Measurements from ENCODE around the gene ASRGL1. TPM values are rescaled to one million over a fixed set of nuclear protein-coding genes. Genes with fewer than 3 reads are reported as not detected.

ASRGL1 gene
- total RNA-seq, 2 experiments from 2014 or later, result 7.7 to 8.2 TPM

- H3K36me3 Mint-ChIP-seq, result no peaks in the 10 kb centered on the region
- no peaks in the 10 kb centered on the region for H3K27me3 Mint-ChIP-seq
- peaks cover 20% of the 10 kb centered on the region for H3K4me1 Mint-ChIP-seq (ENCODE audit: low read depth)
- ChIA-PET POLR2A (no interaction called here), CTCF (interaction anchor here (1.6 to 5.7 kb wide), 3 partner anchors 10 to 19 kb away, joined by 6 to 49 read pairs (median 12); no protein-coding TSS in a partner anchor)
- H3K27ac Mint-ChIP-seq, result no peak overlapping the region
- H3K4me3 Mint-ChIP-seq, result no peak overlapping the region
- intact Hi-C loops (cut with micrococcal nuclease), result no loop called here
- no peaks in the 10 kb centered on the region for H3K9me3 Mint-ChIP-seq
- DNase-seq, result no peak
These were observed 67.7 kb downstream of the ASRGL1 start for GRCh38 chr11:62404901-62405300.

DNA sequence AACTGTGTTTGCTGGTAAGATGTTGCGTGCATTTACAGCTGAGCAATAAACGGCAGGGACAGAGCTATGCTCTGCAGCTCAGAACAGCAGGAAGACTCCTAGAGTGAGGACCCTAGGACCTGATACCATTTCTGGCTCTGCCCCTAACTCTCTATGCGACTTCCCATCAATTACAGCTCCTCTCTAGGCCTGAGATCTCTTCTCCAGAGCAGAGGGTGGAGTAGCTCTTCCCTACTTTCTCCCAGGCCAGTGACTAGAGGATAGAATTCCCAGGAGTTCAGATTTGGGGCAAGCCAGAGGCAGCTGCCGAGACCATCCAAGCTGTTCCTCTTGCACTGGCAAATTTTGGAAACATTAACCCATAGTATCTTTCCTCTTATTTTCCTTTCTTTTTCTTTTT lies 68.8 kb downstream of the ASRGL1 start:
- Mint-ChIP-seq H3K4me1 (ENCODE audit: low read depth) (peaks cover 19% of the 10 kb centered on the region), H3K36me3 (no peaks in the 10 kb centered on the region), H3K27me3 (no peaks in the 10 kb centered on the region), H3K4me3 (no peak overlapping the region), H3K9me3 (no peaks in the 10 kb centered on the region), H3K27ac (no peak overlapping the region)
- DNase-seq, result no peak
- ChIA-PET POLR2A (no interaction called here), CTCF (interaction anchor here (1.6 kb wide), 1 partner anchor 11 kb away, joined by 6 read pairs; no protein-coding TSS in a partner anchor)
- intact Hi-C loops (cut with micrococcal nuclease), result no loop called here

DNA sequence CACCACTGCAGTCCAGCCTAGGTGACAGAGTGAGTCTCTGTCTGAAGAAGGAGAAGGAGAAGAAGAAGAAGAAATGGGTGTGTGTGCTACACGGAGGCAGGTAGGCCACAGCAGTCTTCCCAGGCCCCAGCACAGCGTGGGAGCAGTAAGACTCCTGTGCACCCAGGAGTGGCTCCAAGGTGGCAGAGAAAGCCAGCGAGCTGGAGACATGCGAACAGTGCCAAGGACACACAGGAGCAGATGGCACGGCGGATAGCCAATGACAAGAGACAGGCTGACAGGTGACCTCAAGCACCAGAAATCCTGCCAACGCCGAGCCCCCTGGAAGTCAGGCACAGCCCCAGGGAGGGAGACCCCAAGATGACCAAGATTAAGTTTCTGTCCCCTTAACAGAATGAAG lies 72.6 kb downstream of the ASRGL1 start:
- ChIA-PET POLR2A (no interaction called here), CTCF (interaction anchor here (0.6 to 2.2 kb wide), 5 partner anchors 15 to 345 kb away, joined by 3 to 6 read pairs (median 5); no protein-coding TSS in a partner anchor)
- Mint-ChIP-seq H3K9me3 (no peaks in the 10 kb centered on the region), H3K4me1 (ENCODE audit: low read depth) (no peaks in the 10 kb centered on the region), H3K4me3 (no peak overlapping the region), H3K27ac (no peak overlapping the region), H3K36me3 (no peaks in the 10 kb centered on the region), H3K27me3 (no peaks in the 10 kb centered on the region)
- intact Hi-C loops (cut with micrococcal nuclease), result no loop called here
- DNase-seq, result no peak

GRCh38 chr11:62410972-62411371 lies 73.7 kb downstream of the ASRGL1 start:
- H3K36me3 Mint-ChIP-seq, result no peaks in the 10 kb centered on the region
- no peak overlapping the region for H3K27ac Mint-ChIP-seq
- no peaks in the 10 kb centered on the region for H3K27me3 Mint-ChIP-seq
- CTCF ChIA-PET, result interaction anchor here (1.0 to 2.0 kb wide), 4 partner anchors 12 to 70 kb away, joined by 3 to 7 read pairs (median 4); no protein-coding TSS in a partner anchor
- no peaks in the 10 kb centered on the region for H3K9me3 Mint-ChIP-seq
- POLR2A ChIA-PET, result no interaction called here
- H3K4me3 Mint-ChIP-seq, result no peak overlapping the region
- H3K4me1 Mint-ChIP-seq (ENCODE audit: low read depth), result no peaks in the 10 kb centered on the region
- intact Hi-C loops (cut with micrococcal nuclease), result no loop called here
- no peak for DNase-seq

- Mint-ChIP-seq H3K9me3 (no peaks in the 10 kb centered on the region), H3K27me3 (no peaks in the 10 kb centered on the region), H3K4me3 (no peak overlapping the region), H3K27ac (no peak overlapping the region), H3K36me3 (no peaks in the 10 kb centered on the region), H3K4me1 (ENCODE audit: low read depth) (no peaks in the 10 kb centered on the region)
- intact Hi-C loops (cut with micrococcal nuclease), result no loop called here
- ChIA-PET CTCF (interaction anchor here (0.7 to 2.0 kb wide), 5 partner anchors 12 to 71 kb away, joined by 3 to 7 read pairs (median 3); no protein-coding TSS in a partner anchor), POLR2A (no interaction called here)
- no peak for DNase-seq
These were observed 74.3 kb downstream of the ASRGL1 start for GRCh38 chr11:62411524-62411923.

GRCh38 chr11:62413060-62413696 lies 75.9 kb downstream of the ASRGL1 start:
- Mint-ChIP-seq H3K27me3 (no peaks in the 10 kb centered on the region), H3K27ac (no peak overlapping the region), H3K4me1 (ENCODE audit: low read depth) (no peaks in the 10 kb centered on the region), H3K4me3 (no peak overlapping the region), H3K36me3 (no peaks in the 10 kb centered on the region), H3K9me3 (no peaks in the 10 kb centered on the region)
- ChIA-PET CTCF (interaction anchor here (0.9 kb wide), 1 partner anchor 84 kb away, joined by 3 read pairs; no protein-coding TSS in a partner anchor), POLR2A (interaction anchor here (0.6 kb wide), 1 partner anchor 49 kb away, joined by 3 read pairs; no protein-coding TSS in a partner anchor)
- intact Hi-C loops (cut with micrococcal nuclease), result no loop called here
- no peak for DNase-seq

DNA sequence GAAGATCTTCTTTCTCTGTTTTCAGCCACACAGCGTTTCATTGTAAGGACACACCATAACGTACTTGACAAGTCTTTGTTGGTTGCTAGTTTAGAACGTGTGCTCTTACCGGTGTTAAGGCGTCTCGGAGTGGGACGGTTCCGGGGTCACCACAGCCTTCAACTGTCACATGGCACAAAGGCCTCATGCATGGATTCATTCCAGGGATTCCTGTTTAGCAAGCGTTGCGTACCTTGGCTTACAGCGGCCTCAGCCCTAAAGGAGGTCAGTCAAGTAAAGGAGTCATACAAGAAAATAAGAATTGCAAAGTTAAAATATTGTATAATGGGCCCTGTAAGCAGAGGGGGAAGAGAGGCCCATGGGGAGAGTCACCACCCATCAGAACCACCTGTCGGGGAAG lies 79.3 kb downstream of the ASRGL1 start:
- no peak overlapping the region for H3K27ac Mint-ChIP-seq
- intact Hi-C loops (cut with micrococcal nuclease), result no loop called here
- H3K4me1 Mint-ChIP-seq (ENCODE audit: low read depth), result no peaks in the 10 kb centered on the region
- H3K27me3 Mint-ChIP-seq, result no peaks in the 10 kb centered on the region
- no peak for DNase-seq
- ChIA-PET POLR2A (interaction anchor here (0.6 kb wide), 1 partner anchor 91 kb away, joined by 3 read pairs; no protein-coding TSS in a partner anchor), CTCF (interaction anchor here (1.0 kb wide), 1 partner anchor 24 kb away, joined by 3 read pairs; no protein-coding TSS in a partner anchor)
- no peak overlapping the region for H3K4me3 Mint-ChIP-seq
- no peaks in the 10 kb centered on the region for H3K9me3 Mint-ChIP-seq
- no peaks in the 10 kb centered on the region for H3K36me3 Mint-ChIP-seq

GRCh38 chr11:62418136-62418535 lies 80.9 kb downstream of the ASRGL1 start:
- H3K27me3 Mint-ChIP-seq, result no peaks in the 10 kb centered on the region
- no peak overlapping the region for H3K4me3 Mint-ChIP-seq
- intact Hi-C loops (cut with micrococcal nuclease), result no loop called here
- H3K9me3 Mint-ChIP-seq, result no peaks in the 10 kb centered on the region
- no peak for DNase-seq
- no peaks in the 10 kb centered on the region for H3K4me1 Mint-ChIP-seq (ENCODE audit: low read depth)
- H3K36me3 Mint-ChIP-seq, result no peaks in the 10 kb centered on the region
- H3K27ac Mint-ChIP-seq, result no peak overlapping the region
- ChIA-PET POLR2A (no interaction called here), CTCF (interaction anchor here (1.5 kb wide), 1 partner anchor 125 kb away, joined by 5 read pairs; no protein-coding TSS in a partner anchor)

- Mint-ChIP-seq H3K36me3 (no peaks in the 10 kb centered on the region), H3K27me3 (no peaks in the 10 kb centered on the region), H3K9me3 (no peaks in the 10 kb centered on the region), H3K27ac (no peak within 1 kb of the TSS), H3K4me1 (ENCODE audit: low read depth) (no peaks in the 10 kb centered on the region), H3K4me3 (no peak within 1 kb of the TSS)
- CTCF ChIA-PET, result interaction anchor here (1.5 kb wide), 1 partner anchor 124 kb away, joined by 5 read pairs; no protein-coding TSS in a partner anchor
- no peak for DNase-seq
- intact Hi-C loops (cut with micrococcal nuclease), result no loop called here
- POLR2A ChIA-PET, result no interaction called here
These were observed 81.5 kb downstream of the ASRGL1 start, which contains the start of gene SCGB1A1 for GRCh38 chr11:62418733-62419132. TSS of gene SCGB1A1 (plus strand) at chr11:62419033. CDS start at chr11:62419096, 63 bp downstream.

DNA sequence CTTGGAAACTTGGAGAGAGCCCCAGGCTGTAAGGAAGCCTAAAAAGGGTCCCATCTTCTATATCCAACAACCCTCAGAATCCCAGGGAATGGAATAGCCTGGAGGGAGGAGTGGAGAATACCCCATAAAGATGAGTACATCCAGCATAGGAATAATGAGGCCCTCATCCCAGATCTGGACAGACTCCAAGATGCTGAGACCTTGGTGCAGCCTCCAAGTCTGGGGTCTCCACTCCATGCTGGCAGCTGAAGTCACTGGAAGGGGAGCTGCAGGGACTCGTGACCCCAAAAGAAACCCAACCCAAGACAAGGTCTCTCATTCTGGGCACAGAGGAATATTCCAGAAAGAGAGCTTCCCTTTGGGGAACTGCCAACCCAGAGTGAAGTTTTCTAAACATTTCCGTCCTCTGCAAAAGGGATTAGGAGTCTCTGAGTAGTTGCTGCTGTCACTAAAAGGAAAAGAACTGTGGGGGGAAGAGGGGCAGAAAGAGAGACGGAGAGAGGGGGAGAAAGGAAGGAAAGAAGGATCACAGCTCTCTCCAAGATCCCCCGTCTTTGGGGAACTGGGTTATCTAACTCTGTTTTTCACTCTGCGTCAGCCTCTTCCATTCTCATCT lies 82.2 kb downstream of the ASRGL1 start:
- Mint-ChIP-seq H3K27ac (no peak overlapping the region), H3K9me3 (no peaks in the 10 kb centered on the region), H3K4me3 (no peak overlapping the region), H3K4me1 (ENCODE audit: low read depth) (peaks cover under 1% of the 10 kb centered on the region), H3K27me3 (no peaks in the 10 kb centered on the region), H3K36me3 (no peaks in the 10 kb centered on the region)
- ChIA-PET CTCF (interaction anchor here (1.5 to 6.5 kb wide), 2 partner anchors 24 to 124 kb away, joined by 5 to 49 read pairs; no protein-coding TSS in a partner anchor), POLR2A (no interaction called here)
- intact Hi-C loops (cut with micrococcal nuclease), result no loop called here
- DNase-seq, result no peak

DNA sequence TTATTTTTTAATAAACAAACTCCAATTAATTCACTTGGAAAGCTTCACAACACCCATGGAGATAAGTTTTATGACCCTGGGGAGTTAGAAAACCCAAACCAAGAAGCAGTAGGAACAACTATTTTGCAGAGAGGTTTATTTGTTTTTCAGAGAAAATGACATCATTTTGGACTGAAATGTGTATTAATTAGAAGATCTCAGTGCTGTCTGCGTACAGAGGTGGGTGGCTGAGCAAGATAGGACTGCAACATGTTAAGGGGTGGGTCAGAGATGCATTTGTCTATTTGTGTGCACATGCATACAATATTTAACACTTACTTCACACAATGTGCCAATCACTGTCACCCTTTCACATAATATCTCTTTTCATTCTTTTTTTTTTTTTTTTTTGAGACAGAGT lies 82.7 kb downstream of the ASRGL1 start:
- DNase-seq, result no peak
- no peak overlapping the region for H3K27ac Mint-ChIP-seq
- CTCF ChIA-PET, result interaction anchor here (6.5 kb wide), 1 partner anchor 25 kb away, joined by 49 read pairs; no protein-coding TSS in a partner anchor
- POLR2A ChIA-PET, result no interaction called here
- peaks cover 4% of the 10 kb centered on the region for H3K4me1 Mint-ChIP-seq (ENCODE audit: low read depth)
- intact Hi-C loops (cut with micrococcal nuclease), result loop anchor here (10.0 kb wide), 1 partner anchor 255 kb away; the partner anchor contains the start of genes LBHD1, UBXN1 and UQCC3
- H3K9me3 Mint-ChIP-seq, result no peaks in the 10 kb centered on the region
- no peaks in the 10 kb centered on the region for H3K27me3 Mint-ChIP-seq
- H3K4me3 Mint-ChIP-seq, result no peak overlapping the region
- no peaks in the 10 kb centered on the region for H3K36me3 Mint-ChIP-seq

- H3K27ac Mint-ChIP-seq, result no peak overlapping the region
- ChIA-PET POLR2A (no interaction called here), CTCF (interaction anchor here (0.8 to 9.5 kb wide), 4 partner anchors 24 to 137 kb away, joined by 3 to 272 read pairs (median 26); partner anchors contain the start of gene AHNAK)
- intact Hi-C loops (cut with micrococcal nuclease), result loop anchor here (10.0 kb wide), 1 partner anchor 254 kb away; the partner anchor contains the start of genes LBHD1, UBXN1 and UQCC3
- no peaks in the 10 kb centered on the region for H3K36me3 Mint-ChIP-seq
- no peaks in the 10 kb centered on the region for H3K9me3 Mint-ChIP-seq
- DNase-seq, result no peak
- H3K27me3 Mint-ChIP-seq, result no peaks in the 10 kb centered on the region
- H3K4me1 Mint-ChIP-seq (ENCODE audit: low read depth), result peaks cover 4% of the 10 kb centered on the region
- no peak overlapping the region for H3K4me3 Mint-ChIP-seq
These were observed 83.6 kb downstream of the ASRGL1 start for GRCh38 chr11:62420882-62421281.

Data from activated CD4-positive, alpha-beta memory T cell treated with anti-CD3 and anti-CD28 coated beads for 36 hours (primary cell).